Measurements from ENCODE around the gene MSMP.

Gene MSMP

GRCh38 chr9:35790385-35791296 lies 36.6 kb upstream of the MSMP start:
- peak overlapping the region; percentile 62 for H3K4me3 ChIP-seq (ENCODE audit: low read length)
- peak overlapping the region; percentile 81 for H3K9ac ChIP-seq (ENCODE audit: low read length)
- H3K9me3 ChIP-seq (ENCODE audit: control insufficient read depth, low read length), result no peaks in the 10 kb centered on the region
- no peaks in the 10 kb centered on the region for H3K36me3 ChIP-seq (ENCODE audit: control insufficient read depth, insufficient read depth, low read length, severe bottlenecking)
- H3K27me3 ChIP-seq (replicated peaks; ENCODE audit: control insufficient read depth, insufficient read depth, low read length), result peaks cover 4% of the 10 kb centered on the region
- DNase-seq (ENCODE audit: low read depth), result peak; percentile 94
- peaks cover 51% of the 10 kb centered on the region for H3K4me1 ChIP-seq (ENCODE audit: control insufficient read depth, insufficient read depth, low read length)

GRCh38 chr9:35790025-35790384 lies 35.9 kb upstream of the MSMP start:
- Histone ChIP-seq H3K27me3 (replicated peaks; ENCODE audit: control insufficient read depth, insufficient read depth, low read length) (peaks cover 5% of the 10 kb centered on the region), H3K9ac (ENCODE audit: low read length) (peak overlapping the region; percentile 81), H3K36me3 (ENCODE audit: control insufficient read depth, insufficient read depth, low read length, severe bottlenecking) (no peaks in the 10 kb centered on the region), H3K4me3 (ENCODE audit: low read length) (no peak overlapping the region), H3K4me1 (ENCODE audit: control insufficient read depth, insufficient read depth, low read length) (peaks cover 45% of the 10 kb centered on the region), H3K9me3 (ENCODE audit: control insufficient read depth, low read length) (no peaks in the 10 kb centered on the region)
- no peak for DNase-seq (ENCODE audit: low read depth)

GRCh38 chr9:35789541-35789940 lies 35.5 kb upstream of the MSMP start:
- Histone ChIP-seq H3K4me1 (ENCODE audit: control insufficient read depth, insufficient read depth, low read length) (peaks cover 40% of the 10 kb centered on the region), H3K36me3 (ENCODE audit: control insufficient read depth, insufficient read depth, low read length, severe bottlenecking) (no peaks in the 10 kb centered on the region), H3K9ac (ENCODE audit: low read length) (no peak overlapping the region), H3K27me3 (replicated peaks; ENCODE audit: control insufficient read depth, insufficient read depth, low read length) (peaks cover 5% of the 10 kb centered on the region), H3K4me3 (ENCODE audit: low read length) (no peak overlapping the region), H3K9me3 (ENCODE audit: control insufficient read depth, low read length) (no peaks in the 10 kb centered on the region)
- DNase-seq (ENCODE audit: low read depth), result no peak

GRCh38 chr9:35783418-35783817 lies 29.3 kb upstream of the MSMP start:
- Histone ChIP-seq H3K9me3 (ENCODE audit: control insufficient read depth, low read length) (no peaks in the 10 kb centered on the region), H3K27me3 (replicated peaks; ENCODE audit: control insufficient read depth, insufficient read depth, low read length) (peaks cover 16% of the 10 kb centered on the region), H3K36me3 (ENCODE audit: control insufficient read depth, insufficient read depth, low read length, severe bottlenecking) (no peaks in the 10 kb centered on the region), H3K9ac (ENCODE audit: low read length) (no peak overlapping the region), H3K4me1 (ENCODE audit: control insufficient read depth, insufficient read depth, low read length) (no peaks in the 10 kb centered on the region), H3K4me3 (ENCODE audit: low read length) (no peak overlapping the region)
- DNase-seq (ENCODE audit: low read depth), result no peak

- no peaks in the 10 kb centered on the region for H3K9me3 ChIP-seq (ENCODE audit: control insufficient read depth, low read length)
- no peak overlapping the region for H3K4me3 ChIP-seq (ENCODE audit: low read length)
- no peak for DNase-seq (ENCODE audit: low read depth)
- no peaks in the 10 kb centered on the region for H3K36me3 ChIP-seq (ENCODE audit: control insufficient read depth, insufficient read depth, low read length, severe bottlenecking)
- no peak overlapping the region for H3K9ac ChIP-seq (ENCODE audit: low read length)
- H3K4me1 ChIP-seq (ENCODE audit: control insufficient read depth, insufficient read depth, low read length), result no peaks in the 10 kb centered on the region
- H3K27me3 ChIP-seq (replicated peaks; ENCODE audit: control insufficient read depth, insufficient read depth, low read length), result peaks cover 16% of the 10 kb centered on the region
Measured at GRCh38 chr9:35781066-35781465, 27.0 kb upstream of the MSMP start.

DNA sequence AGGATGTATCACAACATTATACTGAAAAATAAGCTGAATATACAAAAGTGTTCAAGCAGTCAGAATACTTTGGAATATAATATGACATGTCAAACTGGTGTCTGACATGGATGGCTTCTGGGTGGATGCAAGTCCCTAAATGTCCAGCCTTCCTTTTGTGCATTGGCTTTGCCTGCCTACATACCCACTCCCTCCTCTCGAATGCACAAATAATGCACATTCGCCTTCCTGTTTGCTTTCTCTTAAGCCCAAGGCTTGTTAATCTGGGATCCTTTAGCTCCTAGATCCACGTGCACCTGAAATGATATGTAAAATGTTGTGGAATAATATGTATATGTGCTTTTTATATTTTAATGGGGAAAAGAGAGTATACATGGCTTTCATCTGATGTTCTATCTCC lies 24.4 kb upstream of the MSMP start:
- Histone ChIP-seq H3K9me3 (ENCODE audit: control insufficient read depth, low read length) (no peaks in the 10 kb centered on the region), H3K4me1 (ENCODE audit: control insufficient read depth, insufficient read depth, low read length) (no peaks in the 10 kb centered on the region), H3K27me3 (replicated peaks; ENCODE audit: control insufficient read depth, insufficient read depth, low read length) (peaks cover 11% of the 10 kb centered on the region), H3K4me3 (ENCODE audit: low read length) (no peak overlapping the region), H3K36me3 (ENCODE audit: control insufficient read depth, insufficient read depth, low read length, severe bottlenecking) (no peaks in the 10 kb centered on the region), H3K9ac (ENCODE audit: low read length) (no peak overlapping the region)
- DNase-seq (ENCODE audit: low read depth), result no peak

DNA sequence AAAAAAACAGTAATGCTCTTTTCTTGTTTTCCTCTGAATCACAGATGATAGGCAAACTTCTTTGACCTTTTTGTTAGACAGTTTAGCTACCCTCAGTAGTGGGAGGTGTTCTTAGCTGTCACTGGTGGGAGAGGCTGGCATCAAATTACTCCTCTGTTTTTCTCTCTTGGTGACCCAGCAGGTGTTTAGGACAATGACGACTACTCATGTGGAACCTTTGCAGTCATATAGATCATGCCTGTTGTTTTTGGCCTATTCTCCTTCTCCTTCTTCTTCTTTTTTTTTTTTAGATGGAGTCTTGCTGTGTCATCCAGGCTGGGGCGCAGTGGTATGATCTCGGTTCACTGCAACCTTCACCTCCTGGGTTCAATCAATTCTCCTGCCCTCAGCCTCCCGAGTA lies 21.9 kb upstream of the MSMP start:
- no peak for DNase-seq (ENCODE audit: low read depth)

GRCh38 chr9:35774907-35775635 lies 21.0 kb upstream of the MSMP start:
- no peak overlapping the region for H3K9ac ChIP-seq (ENCODE audit: low read length)
- H3K27me3 ChIP-seq (replicated peaks; ENCODE audit: control insufficient read depth, insufficient read depth, low read length), result peaks cover 7% of the 10 kb centered on the region
- no peaks in the 10 kb centered on the region for H3K36me3 ChIP-seq (ENCODE audit: control insufficient read depth, insufficient read depth, low read length, severe bottlenecking)
- peaks cover 20% of the 10 kb centered on the region for H3K4me1 ChIP-seq (ENCODE audit: control insufficient read depth, insufficient read depth, low read length)
- H3K9me3 ChIP-seq (ENCODE audit: control insufficient read depth, low read length), result no peaks in the 10 kb centered on the region
- H3K4me3 ChIP-seq (ENCODE audit: low read length), result no peak overlapping the region
- no peak for DNase-seq (ENCODE audit: low read depth)

More for the DNA sequence above, 21.9 kb upstream of the MSMP start:
- Histone ChIP-seq H3K9me3 (ENCODE audit: control insufficient read depth, low read length) (no peaks in the 10 kb centered on the region), H3K27me3 (replicated peaks; ENCODE audit: control insufficient read depth, insufficient read depth, low read length) (peaks cover 11% of the 10 kb centered on the region), H3K36me3 (ENCODE audit: control insufficient read depth, insufficient read depth, low read length, severe bottlenecking) (no peaks in the 10 kb centered on the region), H3K9ac (ENCODE audit: low read length) (no peak overlapping the region), H3K4me3 (ENCODE audit: low read length) (no peak overlapping the region), H3K4me1 (ENCODE audit: control insufficient read depth, insufficient read depth, low read length) (peaks cover 12% of the 10 kb centered on the region)

- H3K27me3 ChIP-seq (replicated peaks; ENCODE audit: control insufficient read depth, insufficient read depth, low read length), result no peaks in the 10 kb centered on the region
- no peak overlapping the region for H3K9ac ChIP-seq (ENCODE audit: low read length)
- DNase-seq (ENCODE audit: low read depth), result no peak
- no peaks in the 10 kb centered on the region for H3K9me3 ChIP-seq (ENCODE audit: control insufficient read depth, low read length)
- H3K36me3 ChIP-seq (ENCODE audit: control insufficient read depth, insufficient read depth, low read length, severe bottlenecking), result no peaks in the 10 kb centered on the region
- H3K4me1 ChIP-seq (ENCODE audit: control insufficient read depth, insufficient read depth, low read length), result peaks cover 20% of the 10 kb centered on the region
- no peak overlapping the region for H3K4me3 ChIP-seq (ENCODE audit: low read length)
Measured at GRCh38 chr9:35771943-35772342, 17.9 kb upstream of the MSMP start.

GRCh38 chr9:35771534-35771933 lies 17.5 kb upstream of the MSMP start:
- Histone ChIP-seq H3K9ac (ENCODE audit: low read length) (no peak overlapping the region), H3K4me1 (ENCODE audit: control insufficient read depth, insufficient read depth, low read length) (peaks cover 20% of the 10 kb centered on the region), H3K9me3 (ENCODE audit: control insufficient read depth, low read length) (no peaks in the 10 kb centered on the region), H3K27me3 (replicated peaks; ENCODE audit: control insufficient read depth, insufficient read depth, low read length) (no peaks in the 10 kb centered on the region), H3K4me3 (ENCODE audit: low read length) (peak overlapping the region; percentile 10), H3K36me3 (ENCODE audit: control insufficient read depth, insufficient read depth, low read length, severe bottlenecking) (no peaks in the 10 kb centered on the region)
- DNase-seq (ENCODE audit: low read depth), result peak; percentile 14

DNA sequence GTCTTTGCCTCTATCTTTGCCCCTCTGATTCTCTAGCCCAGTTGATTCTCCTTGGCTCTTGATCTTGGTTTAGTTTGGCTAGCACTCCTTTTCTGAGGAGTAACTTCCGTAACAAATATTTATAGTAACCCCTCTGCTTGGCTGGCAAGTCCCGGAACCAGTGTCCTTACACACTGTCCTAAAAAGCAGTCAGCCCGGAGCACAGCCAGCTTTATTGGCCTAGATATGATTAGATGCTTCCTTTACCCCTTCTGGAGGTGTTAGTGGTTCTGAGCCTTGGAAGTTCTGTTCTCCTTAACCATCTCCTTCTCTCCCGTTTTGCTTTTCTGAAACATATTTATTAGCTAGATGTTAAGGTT lies 17.0 kb upstream of the MSMP start:
- DNase-seq (ENCODE audit: low read depth), result no peak
- Histone ChIP-seq H3K36me3 (ENCODE audit: control insufficient read depth, insufficient read depth, low read length, severe bottlenecking) (no peaks in the 10 kb centered on the region), H3K9ac (ENCODE audit: low read length) (no peak overlapping the region), H3K27me3 (replicated peaks; ENCODE audit: control insufficient read depth, insufficient read depth, low read length) (no peaks in the 10 kb centered on the region), H3K4me1 (ENCODE audit: control insufficient read depth, insufficient read depth, low read length) (peaks cover 20% of the 10 kb centered on the region), H3K9me3 (ENCODE audit: control insufficient read depth, low read length) (no peaks in the 10 kb centered on the region), H3K4me3 (ENCODE audit: low read length) (peak overlapping the region; percentile 10)
